Measurements from ENCODE around the gene SEMA4G.

Gene SEMA4G

GRCh38 chr10:100963826-100964225 is 5.5 kb upstream of the SEMA4G start:
- TF ChIP-seq, protein P1, sequence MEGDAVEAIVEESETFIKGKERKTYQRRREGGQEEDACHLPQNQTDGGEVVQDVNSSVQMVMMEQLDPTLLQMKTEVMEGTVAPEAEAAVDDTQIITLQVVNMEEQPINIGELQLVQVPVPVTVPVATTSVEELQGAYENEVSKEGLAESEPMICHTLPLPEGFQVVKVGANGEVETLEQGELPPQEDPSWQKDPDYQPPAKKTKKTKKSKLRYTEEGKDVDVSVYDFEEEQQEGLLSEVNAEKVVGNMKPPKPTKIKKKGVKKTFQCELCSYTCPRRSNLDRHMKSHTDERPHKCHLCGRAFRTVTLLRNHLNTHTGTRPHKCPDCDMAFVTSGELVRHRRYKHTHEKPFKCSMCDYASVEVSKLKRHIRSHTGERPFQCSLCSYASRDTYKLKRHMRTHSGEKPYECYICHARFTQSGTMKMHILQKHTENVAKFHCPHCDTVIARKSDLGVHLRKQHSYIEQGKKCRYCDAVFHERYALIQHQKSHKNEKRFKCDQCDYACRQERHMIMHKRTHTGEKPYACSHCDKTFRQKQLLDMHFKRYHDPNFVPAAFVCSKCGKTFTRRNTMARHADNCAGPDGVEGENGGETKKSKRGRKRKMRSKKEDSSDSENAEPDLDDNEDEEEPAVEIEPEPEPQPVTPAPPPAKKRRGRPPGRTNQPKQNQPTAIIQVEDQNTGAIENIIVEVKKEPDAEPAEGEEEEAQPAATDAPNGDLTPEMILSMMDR (IDR thresholded peaks at IDR 0.05; ENCODE audit: low read depth, low read length, missing control alignments): no peak
- no peak overlapping the region for H3K4me3 ChIP-seq (ENCODE audit: low read depth, low read length)
- no peak for DNase-seq (ENCODE audit: low read depth)

DNA sequence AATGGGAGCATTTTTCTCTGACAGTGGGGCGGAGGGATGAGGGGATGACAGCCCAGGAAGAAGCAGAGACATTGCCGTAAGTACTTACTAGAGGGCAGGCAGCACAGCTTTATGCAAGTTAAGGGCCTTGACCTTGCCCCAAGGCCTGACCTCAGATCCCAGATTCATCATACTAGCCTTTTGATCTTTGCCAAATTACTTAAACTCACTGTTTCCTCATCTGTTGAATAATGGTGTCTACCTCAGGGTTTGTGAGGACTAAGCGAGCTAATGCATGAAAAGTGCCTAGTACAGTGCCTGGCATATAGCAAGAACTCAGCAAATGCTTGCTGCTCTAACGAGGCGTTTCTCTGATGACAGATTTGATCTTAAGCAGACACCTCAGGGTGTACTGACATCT is 3.5 kb upstream of the SEMA4G start:
- TF ChIP-seq, protein P1 (IDR thresholded peaks at IDR 0.05; ENCODE audit: low read depth, low read length, missing control alignments): no peak
- no peak for DNase-seq (ENCODE audit: low read depth)
- H3K4me3 ChIP-seq (ENCODE audit: low read depth, low read length): no peak overlapping the region

- DNase-seq (ENCODE audit: low read depth): no peak
- TF ChIP-seq, protein P1 (IDR thresholded peaks at IDR 0.05; ENCODE audit: low read depth, low read length, missing control alignments): no peak
- no peak overlapping the region for H3K4me3 ChIP-seq (ENCODE audit: low read depth, low read length)
Observed at GRCh38 chr10:100966887-100967286, 2.4 kb upstream of the SEMA4G start.

GRCh38 chr10:100967332-100967731 is 2.0 kb upstream of the SEMA4G start:
- H3K4me3 ChIP-seq (ENCODE audit: low read depth, low read length): no peak overlapping the region
- TF ChIP-seq, protein P1 (IDR thresholded peaks at IDR 0.05; ENCODE audit: low read depth, low read length, missing control alignments): no peak
- no peak for DNase-seq (ENCODE audit: low read depth)

- TF ChIP-seq, protein P1 (IDR thresholded peaks at IDR 0.05; ENCODE audit: low read depth, low read length, missing control alignments): no peak
- H3K4me3 ChIP-seq (ENCODE audit: low read depth, low read length): no peak overlapping the region
- DNase-seq (ENCODE audit: low read depth): no peak
Observed at GRCh38 chr10:100968062-100968736, 1.1 kb upstream of the SEMA4G start.

DNA sequence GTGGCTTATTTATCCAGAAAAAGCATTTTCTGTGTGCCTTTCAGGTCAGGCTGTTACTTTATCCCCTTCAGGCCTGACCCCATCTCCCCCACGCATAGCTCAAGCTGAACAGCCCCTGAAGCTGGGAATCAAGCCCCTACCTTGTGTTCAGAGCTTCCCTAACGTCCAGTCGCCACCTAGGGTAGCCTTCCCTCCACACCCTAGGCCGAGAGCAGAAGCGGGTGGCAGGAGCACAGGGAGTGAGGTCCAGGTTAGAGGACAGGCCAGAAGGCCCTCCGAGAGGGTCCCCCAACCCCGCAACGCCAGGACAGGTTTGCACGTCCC is 479 bp upstream of the SEMA4G start:
- TF ChIP-seq, protein P1 (IDR thresholded peaks at IDR 0.05; ENCODE audit: low read depth, low read length, missing control alignments): no peak
- H3K4me3 ChIP-seq (ENCODE audit: low read depth, low read length): peak overlapping the region; percentile 50
- no peak for DNase-seq (ENCODE audit: low read depth)

Measured in GM12864 (cell line).